HFF-Myc (cell line): ENCODE data around the gene FMO1.

ENCODE experiments used
- DNase-seq: peaks from one replicate; pipeline ENCODE4 v3.0.0-alpha.2; 2011; ENCODE audit warnings: low read depth; ENCODE audit errors: extremely low read depth
- H3K4me3 ChIP-seq: replicated peaks from 2 replicates; pipeline ENCODE4 v1.5.1; 2011; ENCODE audit warnings: low read depth, mild to moderate bottlenecking, control low read depth, low read length
- TF ChIP-seq, protein P1 (sequence below): IDR thresholded peaks from 2 replicates; pipeline ENCODE4 v1.5.1; 2012; ENCODE audit warnings: mild to moderate bottlenecking, low read depth, low read length, control low read depth; ENCODE audit errors: missing control alignments

The FMO1 gene

DNA sequence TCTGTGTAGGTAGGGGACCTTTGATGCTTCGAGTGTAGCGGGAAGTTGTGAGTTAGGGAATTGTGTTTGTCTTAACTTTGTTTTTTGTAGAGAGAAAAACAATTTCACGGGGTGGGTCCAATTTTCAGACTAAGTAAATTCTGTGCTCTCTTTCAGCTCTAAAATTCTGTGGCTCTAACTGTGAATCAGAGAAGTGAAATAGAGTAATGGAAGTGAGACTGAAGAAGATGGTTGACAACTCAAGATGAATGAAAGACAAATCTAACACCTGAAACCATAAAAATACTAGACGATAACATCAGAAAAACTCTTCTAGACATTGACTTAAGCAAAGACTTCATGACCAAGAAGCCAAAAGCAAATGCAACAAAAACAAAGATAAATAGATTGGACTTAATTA lies 4.4 kb upstream of the FMO1 start:
- TF ChIP-seq, protein P1, sequence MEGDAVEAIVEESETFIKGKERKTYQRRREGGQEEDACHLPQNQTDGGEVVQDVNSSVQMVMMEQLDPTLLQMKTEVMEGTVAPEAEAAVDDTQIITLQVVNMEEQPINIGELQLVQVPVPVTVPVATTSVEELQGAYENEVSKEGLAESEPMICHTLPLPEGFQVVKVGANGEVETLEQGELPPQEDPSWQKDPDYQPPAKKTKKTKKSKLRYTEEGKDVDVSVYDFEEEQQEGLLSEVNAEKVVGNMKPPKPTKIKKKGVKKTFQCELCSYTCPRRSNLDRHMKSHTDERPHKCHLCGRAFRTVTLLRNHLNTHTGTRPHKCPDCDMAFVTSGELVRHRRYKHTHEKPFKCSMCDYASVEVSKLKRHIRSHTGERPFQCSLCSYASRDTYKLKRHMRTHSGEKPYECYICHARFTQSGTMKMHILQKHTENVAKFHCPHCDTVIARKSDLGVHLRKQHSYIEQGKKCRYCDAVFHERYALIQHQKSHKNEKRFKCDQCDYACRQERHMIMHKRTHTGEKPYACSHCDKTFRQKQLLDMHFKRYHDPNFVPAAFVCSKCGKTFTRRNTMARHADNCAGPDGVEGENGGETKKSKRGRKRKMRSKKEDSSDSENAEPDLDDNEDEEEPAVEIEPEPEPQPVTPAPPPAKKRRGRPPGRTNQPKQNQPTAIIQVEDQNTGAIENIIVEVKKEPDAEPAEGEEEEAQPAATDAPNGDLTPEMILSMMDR, result no peak
- no peak overlapping the region for H3K4me3 ChIP-seq
- DNase-seq, result no peak

DNA sequence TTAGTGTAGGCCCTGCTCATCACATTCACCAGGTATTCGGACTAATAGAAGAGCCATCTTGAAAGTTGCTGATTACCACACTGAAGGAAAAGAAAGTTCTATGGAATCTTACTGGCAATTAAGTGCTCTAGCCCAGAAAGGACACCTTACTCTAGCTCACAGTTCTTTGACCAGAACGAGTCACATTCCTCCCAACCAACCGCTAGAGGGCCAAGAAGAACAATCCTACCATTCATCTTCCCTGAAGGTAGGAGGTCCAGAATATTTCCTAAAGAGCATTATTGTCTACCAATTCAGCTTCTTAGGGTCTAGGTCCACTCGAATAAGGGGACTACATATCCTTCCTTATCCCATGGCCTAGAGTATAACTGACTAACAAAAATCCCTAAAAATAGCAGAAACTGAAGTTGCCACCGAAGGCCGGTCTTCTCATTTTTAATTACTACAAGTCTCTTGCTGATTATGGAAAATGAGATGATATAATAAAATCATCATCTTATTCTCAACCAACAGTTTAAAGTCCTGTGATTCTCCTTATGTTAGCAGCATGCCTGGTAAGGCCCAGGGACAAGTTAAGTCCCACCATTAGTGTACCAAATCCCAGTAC lies 2.7 kb upstream of the FMO1 start:
- TF ChIP-seq, protein P1, result peak; percentile 89
- H3K4me3 ChIP-seq, result no peak overlapping the region
- no peak for DNase-seq

DNA sequence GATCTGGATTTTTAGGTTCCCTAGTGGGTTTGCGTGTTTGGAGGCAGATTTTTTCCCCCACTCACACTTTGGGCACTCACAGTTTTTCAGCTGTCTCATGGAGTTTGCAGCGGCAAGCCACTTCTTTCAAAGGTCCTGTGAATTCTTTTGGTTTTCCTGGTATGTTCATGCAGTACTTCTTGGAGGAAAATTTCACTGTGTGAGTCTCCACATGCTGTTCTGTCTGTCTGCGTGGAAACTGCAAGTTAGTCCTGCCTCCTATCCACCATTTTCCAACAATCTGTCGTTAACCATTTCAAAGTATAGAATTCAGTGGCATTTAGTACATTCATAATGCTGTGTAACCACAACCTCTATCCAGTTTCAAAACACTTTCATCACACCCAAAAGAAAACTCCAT lies 793 bp upstream of the FMO1 start:
- no peak for DNase-seq
- TF ChIP-seq, protein P1, result no peak
- no peak overlapping the region for H3K4me3 ChIP-seq

DNA sequence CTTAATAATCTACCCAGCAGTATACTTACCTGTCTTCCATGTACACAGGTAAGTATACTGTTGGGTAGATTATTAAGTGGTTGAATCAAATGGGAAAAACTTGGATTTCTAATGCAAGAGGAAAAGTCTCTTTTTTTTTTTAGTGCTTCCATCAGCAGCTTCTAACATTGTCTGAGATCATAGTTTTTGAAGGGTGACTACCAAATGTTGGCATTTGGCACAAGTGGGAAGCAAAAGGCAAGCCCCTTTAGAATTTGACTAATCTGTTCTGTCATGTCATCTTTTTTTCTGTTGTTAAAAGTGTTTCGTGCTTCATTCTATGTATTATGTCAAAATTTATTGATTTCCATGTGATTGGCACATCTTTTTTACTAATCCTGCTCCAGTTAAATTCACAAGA lies 547 bp downstream of the FMO1 start:
- no peak for DNase-seq
- TF ChIP-seq, protein P1, result no peak
- H3K4me3 ChIP-seq, result no peak overlapping the region

DNA sequence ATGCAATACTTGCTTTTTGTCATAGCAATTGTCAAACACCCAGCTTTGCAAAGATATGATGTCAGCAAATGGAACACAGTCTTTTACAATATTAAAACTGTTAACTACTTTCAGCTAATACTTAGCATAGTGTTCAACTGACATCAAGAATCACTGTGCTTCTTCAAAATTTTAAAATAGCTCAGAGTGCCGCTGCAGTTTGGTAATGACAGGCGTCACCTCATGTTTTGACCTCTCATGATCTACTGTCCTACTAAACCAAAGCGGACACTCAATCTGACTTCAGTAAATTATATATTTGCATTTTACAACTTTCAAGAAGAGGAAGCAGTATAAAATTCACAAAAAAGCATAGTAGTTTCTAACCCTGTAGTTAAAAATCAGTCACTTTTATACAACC lies 2.0 kb downstream of the FMO1 start:
- no peak overlapping the region for H3K4me3 ChIP-seq
- DNase-seq, result no peak
- TF ChIP-seq, protein P1, result no peak

DNA sequence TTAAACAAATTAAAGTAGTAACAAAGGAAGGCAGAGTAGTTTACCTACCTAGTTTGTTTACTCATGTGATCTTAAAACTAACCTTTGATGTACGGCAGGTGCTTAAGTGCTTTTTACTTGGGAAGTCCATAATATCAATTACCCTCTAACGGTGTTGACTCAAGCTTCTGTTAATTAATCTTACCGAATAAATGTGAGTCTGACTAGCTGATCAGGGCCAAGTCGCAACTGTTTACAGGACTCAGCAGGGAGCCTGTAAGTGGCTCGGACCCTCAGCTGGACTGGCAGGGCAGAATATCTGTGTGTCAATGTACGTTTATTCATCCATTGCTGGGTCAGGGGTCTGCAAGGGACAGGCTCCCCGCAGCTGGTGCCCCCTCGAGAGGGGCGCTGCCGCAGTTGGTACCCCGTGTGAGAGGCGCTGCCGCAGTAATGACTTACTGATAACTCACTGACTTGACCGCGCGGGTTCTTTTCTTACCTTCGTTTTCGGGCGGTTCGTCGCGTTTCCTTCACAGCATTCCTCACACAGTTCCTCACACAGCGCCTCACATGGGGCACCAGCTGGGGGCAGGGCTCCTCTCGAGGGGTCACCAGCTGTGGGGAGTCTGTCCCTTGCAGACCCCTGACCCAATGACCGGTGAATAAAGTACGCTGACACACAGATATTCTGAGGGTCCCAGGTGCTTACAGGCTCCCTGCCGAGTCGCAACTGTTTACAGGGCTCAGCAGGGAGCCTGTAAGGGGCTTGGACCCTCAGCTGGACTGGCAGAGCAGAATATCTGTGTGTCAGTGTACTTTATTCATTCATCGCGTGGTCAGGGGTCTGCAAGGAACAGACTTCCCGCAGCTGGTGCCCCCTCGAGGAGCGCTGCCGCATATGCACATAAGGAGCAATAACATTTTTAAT lies 3.0 kb downstream of the FMO1 start:
- H3K4me3 ChIP-seq, result peak overlapping the region; percentile 58
- TF ChIP-seq, protein P1, result peak; percentile 69
- no peak for DNase-seq
